ENCODE measurements around the gene COQ10A.

GRCh38 chr12:56288705-56289387 lies 22.1 kb downstream of the COQ10A start:
- TF ChIP-seq CTCF (IDR thresholded peaks at IDR 0.05; ENCODE audit: low read length) (no peak), EZH2 (IDR thresholded peaks at IDR 0.05; ENCODE audit: borderline replicate concordance, low read length) (no peak)

Data from OCI-LY1 (cell line).